Fibroblast of the aortic adventitia (primary cell): Measurements from ENCODE around the gene CALCB. TPM values are rescaled to one million over a fixed set of nuclear protein-coding genes. Genes with fewer than 3 reads are reported as not detected.
A peak's percentile ranks its signal among the peaks of the same experiment; 100 is the strongest.

ENCODE experiments used
- DNase-seq: peaks from one replicate; pipeline ENCODE4 v3.0.0-alpha.2; 2010; ENCODE audit warnings: low read depth
- H3K4me3 ChIP-seq: 2 replicates; pipeline ENCODE4 v1.5.1; 2011; ENCODE audit warnings: low read depth, mild to moderate bottlenecking, control low read depth, low read length, moderate library complexity
- total RNA-seq: library from RNA; depleted of rRNA; stranded (reverse); fragments of >200 nt; gene quantifications from 2 replicates; pipeline ENCODE4 v1.2.3, GENCODE V29; 2012; ENCODE audit warnings: low replicate concordance
- TF ChIP-seq, protein P1 (sequence below): IDR thresholded peaks from 2 replicates; pipeline ENCODE4 v1.5.1; 2011; ENCODE audit warnings: mild to moderate bottlenecking, low read length, control low read depth, inconsistent platforms; ENCODE audit not compliant: insufficient read depth

Gene CALCB
- total RNA-seq, 1 donor, result not detected

DNA sequence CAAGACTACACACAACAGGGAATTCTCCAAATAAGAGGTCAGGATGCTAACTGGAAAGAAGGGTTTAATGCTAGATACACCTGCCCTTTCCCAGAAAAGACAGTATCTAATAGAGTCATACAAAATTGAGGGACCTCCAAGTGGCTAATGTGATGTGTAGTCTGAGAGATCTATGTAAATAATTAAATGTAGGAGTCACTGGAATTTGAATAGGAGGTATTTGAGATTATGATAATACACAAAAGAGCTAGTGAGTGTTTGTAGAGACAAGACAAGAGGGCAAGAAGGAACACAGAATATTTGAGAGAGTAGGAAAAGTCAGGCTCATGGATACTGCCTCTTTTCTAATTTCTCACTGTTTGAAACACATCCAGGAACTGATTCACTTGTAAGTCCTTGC, 25.9 kb downstream of the CALCB start:
- DNase-seq, result peak; percentile 36
- H3K4me3 ChIP-seq, result no peak overlapping the region
- TF ChIP-seq, protein P1, sequence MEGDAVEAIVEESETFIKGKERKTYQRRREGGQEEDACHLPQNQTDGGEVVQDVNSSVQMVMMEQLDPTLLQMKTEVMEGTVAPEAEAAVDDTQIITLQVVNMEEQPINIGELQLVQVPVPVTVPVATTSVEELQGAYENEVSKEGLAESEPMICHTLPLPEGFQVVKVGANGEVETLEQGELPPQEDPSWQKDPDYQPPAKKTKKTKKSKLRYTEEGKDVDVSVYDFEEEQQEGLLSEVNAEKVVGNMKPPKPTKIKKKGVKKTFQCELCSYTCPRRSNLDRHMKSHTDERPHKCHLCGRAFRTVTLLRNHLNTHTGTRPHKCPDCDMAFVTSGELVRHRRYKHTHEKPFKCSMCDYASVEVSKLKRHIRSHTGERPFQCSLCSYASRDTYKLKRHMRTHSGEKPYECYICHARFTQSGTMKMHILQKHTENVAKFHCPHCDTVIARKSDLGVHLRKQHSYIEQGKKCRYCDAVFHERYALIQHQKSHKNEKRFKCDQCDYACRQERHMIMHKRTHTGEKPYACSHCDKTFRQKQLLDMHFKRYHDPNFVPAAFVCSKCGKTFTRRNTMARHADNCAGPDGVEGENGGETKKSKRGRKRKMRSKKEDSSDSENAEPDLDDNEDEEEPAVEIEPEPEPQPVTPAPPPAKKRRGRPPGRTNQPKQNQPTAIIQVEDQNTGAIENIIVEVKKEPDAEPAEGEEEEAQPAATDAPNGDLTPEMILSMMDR, result no peak

DNA sequence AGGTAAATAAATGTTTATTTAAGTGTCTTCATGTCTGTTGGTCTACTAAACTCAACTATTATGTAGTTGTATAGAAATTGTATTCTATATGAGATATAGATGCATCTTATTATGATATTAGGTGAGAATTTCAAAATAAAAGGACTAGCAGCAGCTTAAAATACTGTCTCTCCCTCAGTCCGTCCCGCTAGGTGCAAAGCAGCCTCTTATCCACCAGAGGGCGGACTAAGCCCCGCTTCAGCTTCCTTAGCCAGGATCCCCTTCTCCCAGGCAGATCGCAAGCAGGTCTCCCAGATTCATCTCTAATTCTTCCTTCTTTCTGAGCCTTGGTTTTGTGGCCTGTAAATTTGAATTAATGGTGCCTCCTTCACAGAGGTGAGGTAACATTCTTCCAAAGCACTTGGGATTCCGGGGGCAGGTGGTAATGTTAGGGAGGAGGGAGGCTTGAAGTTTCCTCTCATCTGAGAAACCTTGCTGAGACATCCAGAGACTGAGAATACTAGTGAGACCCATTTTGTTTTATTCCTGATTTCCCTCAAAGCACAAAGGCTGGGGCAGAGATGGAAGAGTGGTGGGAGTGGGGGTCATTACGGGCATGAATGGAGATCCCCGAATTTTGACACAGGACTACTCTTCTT, 27.8 kb downstream of the CALCB start:
- H3K4me3 ChIP-seq, result no peak overlapping the region
- peak; percentile 81 for DNase-seq
- TF ChIP-seq, protein P1, result peak; percentile 98

DNA sequence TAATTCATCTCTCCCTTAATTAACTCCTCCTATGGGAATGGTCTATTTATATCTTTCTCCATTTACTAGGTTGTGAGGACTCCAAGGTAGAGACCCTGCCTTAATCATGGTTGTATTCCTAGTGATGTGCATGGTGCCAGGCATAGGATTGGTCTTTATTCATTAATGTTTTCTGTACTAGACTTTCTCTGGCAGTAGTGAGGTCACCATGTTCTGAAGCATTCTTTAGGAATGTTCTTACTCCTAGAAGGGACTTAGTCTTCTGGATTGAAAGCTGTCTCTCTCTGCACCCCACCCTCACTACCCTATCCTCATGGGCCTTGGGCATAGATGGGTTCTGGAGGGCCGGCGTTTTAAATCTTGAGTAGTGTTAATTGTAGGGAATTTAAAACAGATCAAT, 30.8 kb downstream of the CALCB start:
- TF ChIP-seq, protein P1, result no peak
- no peak overlapping the region for H3K4me3 ChIP-seq
- DNase-seq, result no peak

DNA sequence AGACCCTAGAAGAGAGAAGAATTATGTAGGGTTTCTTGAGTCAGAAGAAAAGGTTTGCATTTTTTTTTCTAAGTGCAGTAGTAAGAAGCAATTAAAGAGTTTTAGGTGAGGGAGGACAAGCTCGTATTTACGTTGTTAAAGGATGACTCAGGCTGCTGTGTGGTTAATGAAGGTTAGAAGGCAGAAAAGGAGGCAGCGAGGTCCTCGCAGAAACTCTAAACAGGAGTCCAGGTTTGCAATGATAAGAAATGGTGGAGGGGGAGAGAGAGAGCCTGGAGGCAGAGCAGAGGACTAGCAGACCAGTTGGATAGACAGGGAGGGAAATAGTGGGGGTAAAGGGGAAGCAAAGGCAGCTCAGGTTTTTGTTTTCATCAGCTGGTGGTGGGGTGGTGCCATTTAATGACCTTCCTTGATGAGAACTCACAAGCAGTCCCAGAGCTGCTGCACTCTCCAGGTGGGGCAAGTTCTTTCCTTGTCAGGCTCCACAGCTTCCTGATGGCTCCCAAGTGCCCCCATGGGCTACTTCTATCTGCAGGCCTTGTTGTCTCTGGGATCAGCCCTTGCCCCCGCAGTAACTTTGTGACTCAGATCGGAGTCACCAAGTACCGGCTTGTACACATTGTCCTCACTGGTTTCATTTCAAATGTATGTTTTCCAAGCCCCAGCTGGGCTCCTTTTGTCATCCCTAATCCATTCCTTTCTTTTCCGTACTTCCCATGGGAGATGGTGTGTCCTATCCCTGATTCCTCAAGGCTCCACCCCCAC, 33.0 kb downstream of the CALCB start:
- no peak overlapping the region for H3K4me3 ChIP-seq
- TF ChIP-seq, protein P1, result no peak

DNA sequence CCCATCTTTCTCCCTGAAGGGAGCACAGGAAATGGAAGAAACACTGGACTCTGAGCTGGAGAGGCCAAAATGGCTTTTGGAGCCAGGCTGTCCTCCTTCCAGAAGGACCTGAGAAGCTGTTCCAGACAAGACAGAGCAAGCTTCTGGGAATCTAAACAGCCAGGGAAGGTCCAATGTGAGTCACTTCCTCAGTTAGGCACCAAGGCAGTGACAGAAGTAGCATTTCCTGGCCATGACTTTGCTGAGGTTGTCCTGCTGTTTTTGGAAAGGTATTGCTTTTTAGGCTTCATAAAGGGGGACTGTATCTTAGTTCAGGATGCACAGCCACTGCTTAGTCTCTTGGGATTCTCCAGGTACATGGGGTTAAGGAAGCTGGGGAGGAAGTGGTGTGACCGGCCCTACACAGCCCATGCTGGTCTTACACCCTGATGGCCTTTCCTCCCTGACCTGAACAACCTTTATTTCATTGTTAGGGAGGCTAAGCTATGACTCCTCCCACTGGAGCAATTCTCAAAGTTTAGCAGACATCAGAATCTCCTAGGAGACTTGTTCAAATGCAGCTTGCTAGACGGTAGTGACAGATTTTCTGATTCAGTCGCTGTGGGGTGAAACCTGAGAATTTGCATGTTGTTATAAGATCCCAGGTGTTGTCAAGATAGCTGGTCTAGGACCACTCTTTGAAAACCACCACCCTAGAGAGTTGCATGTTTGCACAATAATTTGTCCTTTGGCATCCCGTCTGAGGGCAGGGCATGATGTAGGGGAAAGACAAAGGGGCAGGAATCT, 34.5 kb downstream of the CALCB start:
- no peak overlapping the region for H3K4me3 ChIP-seq
- TF ChIP-seq, protein P1, result no peak
- no peak for DNase-seq

More for the DNA sequence above, 33.0 kb downstream of the CALCB start:
- DNase-seq, result peak; percentile 51

DNA sequence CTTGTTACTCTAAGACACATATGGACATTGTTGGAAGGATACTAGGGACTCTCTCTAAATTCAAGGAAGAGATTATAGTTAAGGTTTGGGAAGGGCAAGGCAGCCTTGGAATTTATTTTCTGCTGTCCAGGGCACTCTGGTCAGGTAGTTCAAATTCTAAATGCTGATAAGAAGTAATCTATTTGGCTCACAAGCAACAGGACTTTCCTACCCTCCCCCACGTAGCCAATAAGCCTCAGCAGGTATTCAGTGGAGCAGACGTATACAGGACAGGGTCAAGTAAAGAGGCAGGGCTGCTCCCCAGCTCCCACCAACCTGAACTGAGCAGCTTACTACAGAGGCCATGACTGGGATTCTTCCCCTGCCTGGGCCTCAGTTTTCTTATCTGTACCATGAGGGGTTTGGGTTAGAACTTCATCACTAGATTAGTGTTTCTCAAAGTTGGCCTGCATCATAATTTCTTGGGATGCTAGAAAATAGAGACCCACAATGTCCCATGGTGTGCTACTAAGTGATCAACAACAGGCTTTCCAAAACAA, 35.3 kb downstream of the CALCB start:
- TF ChIP-seq, protein P1, result no peak
- no peak for DNase-seq
- no peak overlapping the region for H3K4me3 ChIP-seq
